ENCODE data around the gene CMC2.

CMC2 gene

DNA sequence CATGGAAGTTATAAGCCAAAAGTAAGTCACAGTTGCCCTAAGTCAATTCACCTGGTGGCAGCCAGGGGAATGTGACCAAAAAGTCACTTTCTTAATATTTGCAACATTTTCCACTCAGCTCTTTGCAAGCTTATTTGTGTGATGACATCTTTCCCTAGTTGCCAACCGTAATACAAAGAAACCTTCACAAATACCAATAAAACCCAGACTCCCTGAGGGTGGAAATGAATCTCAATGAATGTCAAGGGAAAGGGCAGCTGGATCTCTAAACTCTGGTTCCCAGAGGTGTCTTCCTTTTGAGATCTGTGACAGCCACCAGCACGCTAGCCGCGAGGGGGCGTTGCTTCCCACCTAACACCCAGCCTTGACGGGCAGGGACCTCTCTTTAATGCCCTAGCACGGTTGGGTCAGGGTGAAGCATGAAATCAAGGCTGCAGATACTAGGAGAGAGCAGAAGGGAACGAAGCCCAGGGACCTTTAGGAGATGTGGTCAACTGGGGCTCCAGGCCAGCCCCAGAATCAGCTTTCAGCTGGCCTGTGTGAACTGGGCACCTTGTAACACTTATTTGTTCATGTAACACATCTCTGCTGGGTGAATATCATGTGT is 82.2 kb downstream of the CMC2 start:
- DNase-seq (ENCODE audit: low spot score): peak; percentile 28

GRCh38 chr16:80923356-80923755 is 83.3 kb downstream of the CMC2 start:
- no peak for DNase-seq (ENCODE audit: low spot score)
